22Rv1 (cell line): ENCODE results near the gene HAPLN3.

Experiments
- CTCF ChIP-seq: fragments of 450-650 bp; IDR thresholded peaks from 2 replicates; pipeline ENCODE4 v1.5.1; 2017; ENCODE audit warnings: mild to moderate bottlenecking
- ZFX ChIP-seq: fragments of 450-650 bp; IDR thresholded peaks from 2 replicates; pipeline ENCODE4 v1.6.1; 2017; ENCODE audit warnings: antibody characterized with exemption, borderline replicate concordance

- TF ChIP-seq CTCF (peak; percentile 15; the same call in 1 of the 2 replicates), ZFX (no peak)
Measured at GRCh38 chr15:88838667-88839066, 56.7 kb downstream of the HAPLN3 start.
